Progenitor cell of endocrine pancreas (in vitro differentiated cells): ENCODE results near the gene CBARP. TPM values are rescaled to one million over a fixed set of nuclear protein-coding genes. Genes with fewer than 3 reads are reported as not detected.

Experiments used
- DNase-seq: peaks from one replicate; pipeline ENCODE4 v3.0.0; 2021; ENCODE audit warnings: low spot score; ENCODE audit not compliant: unreplicated experiment
- H3K27ac Mint-ChIP-seq: 2 replicates; pipeline ENCODE4 v1.8.0; 2021; ENCODE audit warnings: mild to moderate bottlenecking, moderate library complexity, mixed read lengths
- H3K27me3 Mint-ChIP-seq: 2 replicates; pipeline ENCODE4 v1.8.0; 2021; ENCODE audit warnings: mixed read lengths
- H3K36me3 Mint-ChIP-seq: 2 replicates; pipeline ENCODE4 v1.8.0; 2022; ENCODE audit warnings: mixed read lengths; ENCODE audit not compliant: insufficient read depth
- H3K4me1 Mint-ChIP-seq: 2 replicates; pipeline ENCODE4 v1.8.0; 2021; ENCODE audit warnings: low read depth, mixed read lengths
- H3K4me3 Mint-ChIP-seq: 2 replicates; pipeline ENCODE4 v1.8.0; 2021; ENCODE audit warnings: low read depth, mild to moderate bottlenecking, moderate library complexity, mixed read lengths
- H3K9me3 Mint-ChIP-seq: 2 replicates; pipeline ENCODE4 v1.8.0; 2021; ENCODE audit warnings: low read depth, mixed read lengths
- CTCF ChIP-seq: fragments of 200-600 bp; sonication (generic); IDR thresholded peaks from one replicate; pipeline ENCODE4 v1.5.0; 2021; ENCODE audit warnings: antibody characterized with exemption, mild to moderate bottlenecking; ENCODE audit not compliant: unreplicated experiment
- total RNA-seq: library from RNA; stranded (reverse); gene quantifications from 2 replicates; pipeline ENCODE4 v1.2.1, GENCODE V29; 2021

Gene CBARP
- total RNA-seq, 1 donor from 2014 or later: 13.0 TPM

GRCh38 chr19:1189419-1189818 lies 48.4 kb downstream of the CBARP start:
- DNase-seq: no peak
- Mint-ChIP-seq H3K27ac (peak overlapping the region; percentile 23), H3K36me3 (no peaks in the 10 kb centered on the region), H3K4me1 (no peaks in the 10 kb centered on the region), H3K9me3 (no peaks in the 10 kb centered on the region), H3K27me3 (no peaks in the 10 kb centered on the region), H3K4me3 (no peak overlapping the region)
- TF ChIP-seq CTCF: no peak

GRCh38 chr19:1183543-1184172 lies 54.1 kb downstream of the CBARP start:
- peaks cover 14% of the 10 kb centered on the region for H3K4me1 Mint-ChIP-seq
- DNase-seq: no peak
- H3K36me3 Mint-ChIP-seq: no peaks in the 10 kb centered on the region
- no peak overlapping the region for H3K27ac Mint-ChIP-seq
- H3K9me3 Mint-ChIP-seq: no peaks in the 10 kb centered on the region
- no peak overlapping the region for H3K4me3 Mint-ChIP-seq
- no peaks in the 10 kb centered on the region for H3K27me3 Mint-ChIP-seq
- TF ChIP-seq CTCF: no peak

GRCh38 chr19:1182727-1183126 lies 55.1 kb downstream of the CBARP start:
- Mint-ChIP-seq H3K36me3 (no peaks in the 10 kb centered on the region), H3K9me3 (no peaks in the 10 kb centered on the region), H3K4me3 (no peak overlapping the region), H3K4me1 (peaks cover 14% of the 10 kb centered on the region), H3K27ac (no peak overlapping the region), H3K27me3 (no peaks in the 10 kb centered on the region)
- no peak for TF ChIP-seq CTCF
- no peak for DNase-seq

GRCh38 chr19:1182068-1182467 lies 55.7 kb downstream of the CBARP start:
- no peak overlapping the region for H3K4me3 Mint-ChIP-seq
- no peaks in the 10 kb centered on the region for H3K9me3 Mint-ChIP-seq
- peak overlapping the region; percentile 76 for H3K27ac Mint-ChIP-seq
- H3K4me1 Mint-ChIP-seq: peaks cover 14% of the 10 kb centered on the region
- TF ChIP-seq CTCF: no peak
- no peaks in the 10 kb centered on the region for H3K36me3 Mint-ChIP-seq
- H3K27me3 Mint-ChIP-seq: no peaks in the 10 kb centered on the region
- no peak for DNase-seq

- Mint-ChIP-seq H3K4me1 (peaks cover 14% of the 10 kb centered on the region), H3K36me3 (no peaks in the 10 kb centered on the region), H3K4me3 (no peak overlapping the region), H3K27ac (peak overlapping the region; percentile 76), H3K27me3 (no peaks in the 10 kb centered on the region), H3K9me3 (no peaks in the 10 kb centered on the region)
- TF ChIP-seq CTCF: no peak
- DNase-seq: no peak
These were observed 56.2 kb downstream of the CBARP start for GRCh38 chr19:1181606-1182005.

Other genes with a start within 250 kb of the CBARP start
- gene GRIN3B, start 237.6 kb downstream of the CBARP start, total RNA-seq: 1.4 and 1.5 TPM in 2 replicates
- gene TMEM259, start 216.9 kb downstream of the CBARP start, total RNA-seq: 171 and 199 TPM in 2 replicates
- gene RNU6-2, start 216.5 kb downstream of the CBARP start, total RNA-seq: not detected in 2 replicates
- gene CNN2, start 211.4 kb downstream of the CBARP start, total RNA-seq: 225 and 226 TPM in 2 replicates
- 54.6 and 57.3 TPM in 2 replicates for gene ABCA7, start 197.9 kb downstream of the CBARP start, total RNA-seq
- gene ARHGAP45, start 170.8 kb downstream of the CBARP start, total RNA-seq: 6.1 and 8.1 TPM in 2 replicates
- gene POLR2E, start 142.6 kb downstream of the CBARP start, total RNA-seq: 161 TPM in 2 replicates
- 231 and 236 TPM in 2 replicates for gene GPX4, start 134.0 kb downstream of the CBARP start, total RNA-seq
- gene SBNO2, start 63.7 kb downstream of the CBARP start, total RNA-seq: 40.9 and 43.2 TPM in 2 replicates
- 59.3 and 61.5 TPM in 2 replicates for gene STK11, start 32.2 kb downstream of the CBARP start, total RNA-seq
- gene ATP5F1D, start 3.7 kb upstream of the CBARP start, total RNA-seq: 107 and 117 TPM in 2 replicates
- gene MIDN, start 10.6 kb upstream of the CBARP start, total RNA-seq: 187 and 193 TPM in 2 replicates
- 462 and 465 TPM in 2 replicates for gene CIRBP, start 31.3 kb upstream of the CBARP start, total RNA-seq
- gene FAM174C, start 37.5 kb upstream of the CBARP start, total RNA-seq: 30.0 and 31.8 TPM in 2 replicates
- gene EFNA2, start 47.9 kb upstream of the CBARP start, total RNA-seq: 23.8 and 26.5 TPM in 2 replicates
- 56.8 and 62.4 TPM in 2 replicates for gene NDUFS7, start 145.9 kb upstream of the CBARP start, total RNA-seq
- gene GAMT, start 163.5 kb upstream of the CBARP start, total RNA-seq: 47.0 and 48.5 TPM in 2 replicates
- 131 and 136 TPM in 2 replicates for gene DAZAP1, start 169.6 kb upstream of the CBARP start, total RNA-seq
- gene RPS15, start 200.4 kb upstream of the CBARP start, total RNA-seq: 917 and 938 TPM in 2 replicates
- gene APC2, start 212.1 kb upstream of the CBARP start, total RNA-seq: 5.2 and 5.8 TPM in 2 replicates
- 31.3 and 36.0 TPM in 2 replicates for gene C19orf25, start 241.2 kb upstream of the CBARP start, total RNA-seq